SU-DHL-6 (cell line): ENCODE measurements around the gene MAN2A1.

Experiments
- EZH2phosphoT487 ChIP-seq: fragments of 200-600 bp; sonication (generic), shearing (Covaris generic); conservative IDR thresholded peaks from 2 replicates; pipeline ENCODE4 v1.6.1; 2018; ENCODE audit warnings: mild to moderate bottlenecking, antibody characterized with exemption, low read length, moderate library complexity, mixed read lengths
- TF ChIP-seq, protein P1 (sequence below): fragments of 200-600 bp; sonication (generic); IDR thresholded peaks from one replicate; pipeline ENCODE4 v1.5.1; 2017; ENCODE audit warnings: antibody characterized with exemption, mild to moderate bottlenecking, low read length, moderate library complexity; ENCODE audit not compliant: insufficient read depth, poor library complexity, severe bottlenecking

- no peak for TF ChIP-seq EZH2phosphoT487
- TF ChIP-seq, protein P1, sequence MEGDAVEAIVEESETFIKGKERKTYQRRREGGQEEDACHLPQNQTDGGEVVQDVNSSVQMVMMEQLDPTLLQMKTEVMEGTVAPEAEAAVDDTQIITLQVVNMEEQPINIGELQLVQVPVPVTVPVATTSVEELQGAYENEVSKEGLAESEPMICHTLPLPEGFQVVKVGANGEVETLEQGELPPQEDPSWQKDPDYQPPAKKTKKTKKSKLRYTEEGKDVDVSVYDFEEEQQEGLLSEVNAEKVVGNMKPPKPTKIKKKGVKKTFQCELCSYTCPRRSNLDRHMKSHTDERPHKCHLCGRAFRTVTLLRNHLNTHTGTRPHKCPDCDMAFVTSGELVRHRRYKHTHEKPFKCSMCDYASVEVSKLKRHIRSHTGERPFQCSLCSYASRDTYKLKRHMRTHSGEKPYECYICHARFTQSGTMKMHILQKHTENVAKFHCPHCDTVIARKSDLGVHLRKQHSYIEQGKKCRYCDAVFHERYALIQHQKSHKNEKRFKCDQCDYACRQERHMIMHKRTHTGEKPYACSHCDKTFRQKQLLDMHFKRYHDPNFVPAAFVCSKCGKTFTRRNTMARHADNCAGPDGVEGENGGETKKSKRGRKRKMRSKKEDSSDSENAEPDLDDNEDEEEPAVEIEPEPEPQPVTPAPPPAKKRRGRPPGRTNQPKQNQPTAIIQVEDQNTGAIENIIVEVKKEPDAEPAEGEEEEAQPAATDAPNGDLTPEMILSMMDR = no peak
Measured at GRCh38 chr5:109885205-109885604, 195.5 kb downstream of the MAN2A1 start.
